Stimulated activated CD4-positive, alpha-beta T cell treated with anti-CD3 and anti-CD28 coated beads, Interleukin-4, amount 100 ng/mL, for 24 hours (primary cell): Measurements from ENCODE around the gene PSMG1.
"Not testable (repeated sequence)": the region's sequence is repeated elsewhere in the genome, so short reads cannot be mapped to it uniquely, and the experiment has no call there.

Experiments
- DNase-seq: peaks from one replicate; pipeline ENCODE4 v3.0.0-alpha.2; 2020

PSMG1 gene

GRCh38 chr21:39153373-39153772 lies 29.9 kb downstream of the PSMG1 start:
- DNase-seq = no peak

GRCh38 chr21:39152271-39152670 lies 31.0 kb downstream of the PSMG1 start:
- no peak for DNase-seq

GRCh38 chr21:39150877-39151276 lies 32.4 kb downstream of the PSMG1 start:
- no peak for DNase-seq

- no peak for DNase-seq
Measured at GRCh38 chr21:39150316-39150715, 32.9 kb downstream of the PSMG1 start.

- DNase-seq = no peak
Measured at GRCh38 chr21:39149882-39150281, 33.4 kb downstream of the PSMG1 start.

- no peak for DNase-seq
Measured at GRCh38 chr21:39148975-39149374, 34.3 kb downstream of the PSMG1 start.

- DNase-seq = no peak
Measured at GRCh38 chr21:39144191-39144590, 39.1 kb downstream of the PSMG1 start.

GRCh38 chr21:39142972-39143371 lies 40.3 kb downstream of the PSMG1 start:
- DNase-seq = no peak

- DNase-seq = no peak
Measured at GRCh38 chr21:39141502-39141901, 41.7 kb downstream of the PSMG1 start.

GRCh38 chr21:39137248-39138178 lies 45.7 kb downstream of the PSMG1 start:
- DNase-seq = no peak

GRCh38 chr21:39136711-39137110 lies 46.5 kb downstream of the PSMG1 start:
- DNase-seq = no peak

- not testable (repeated sequence) for DNase-seq
Measured at GRCh38 chr21:39136138-39136537, 47.1 kb downstream of the PSMG1 start.

- no peak for DNase-seq
Measured at GRCh38 chr21:39134288-39134810, 48.9 kb downstream of the PSMG1 start.

- DNase-seq = no peak
Measured at GRCh38 chr21:39132248-39132647, 51.0 kb downstream of the PSMG1 start.

GRCh38 chr21:39131791-39132190 lies 51.5 kb downstream of the PSMG1 start:
- DNase-seq = no peak

GRCh38 chr21:39127506-39127905 lies 55.7 kb downstream of the PSMG1 start:
- DNase-seq = no peak

GRCh38 chr21:39126486-39126806 lies 56.8 kb downstream of the PSMG1 start:
- no peak for DNase-seq

- no peak for DNase-seq
Measured at GRCh38 chr21:39125752-39126485, 57.3 kb downstream of the PSMG1 start.
